CD4-positive, alpha-beta T cell (primary cell): ENCODE measurements around the gene FN3K. TPM values are rescaled to one million over a fixed set of nuclear protein-coding genes. Genes with fewer than 3 reads are reported as not detected.

ENCODE experiments used
- ATAC-seq: fragments of 200-7000 bp; cut with Tn5 transposase; one replicate; pipeline ENCODE4 v1.10.0; 2022; ENCODE audit warnings: mild to moderate bottlenecking; ENCODE audit not compliant: poor library complexity
- CTCF ChIA-PET: fragments of 350-600 bp; sonication (Branson Sonifier 250); formaldehyde crosslinking; loops from one replicate; lab custom pipeline; 2021; ENCODE audit warnings: antibody characterized with exemption, inconsistent platforms; lab: Charles Lee
- POLR2A ChIA-PET: fragments of 350-600 bp; sonication (Branson Sonifier 250); formaldehyde crosslinking; loops from one replicate; lab custom pipeline; 2021; ENCODE audit warnings: antibody characterized with exemption, inconsistent platforms; lab: Charles Lee
- DNase-seq, 14 experiments: peaks; one replicate each; pipeline ENCODE4 v3.0.0-alpha.2; 2013 to 2020; ENCODE audit warnings: mixed read lengths in 2 of 14
- H3K27ac ChIP-seq, 2 donors: one replicate each; pipeline versions ENCODE4 v1.5.1 to v1.7.0; 2013; ENCODE audit warnings: low read length in 2 of 2, low read depth in 1 of 2, mild to moderate bottlenecking in 1 of 2
- H3K27me3 ChIP-seq, 2 experiments: 1 replicate in 1 of 2; 2 replicates in 1 of 2; pipeline versions ENCODE4 v1.6.1 to v1.7.0; 2013; ENCODE audit warnings: low read length in 2 of 2, control low read depth in 1 of 2, mild to moderate bottlenecking in 1 of 2, moderate library complexity in 1 of 2; ENCODE audit not compliant: insufficient read depth in 2 of 2, control insufficient read depth in 1 of 2
- H3K36me3 ChIP-seq: one replicate; pipeline ENCODE4 v1.6.1; 2013; ENCODE audit warnings: low read length, control low read depth; ENCODE audit not compliant: insufficient read depth
- H3K4me1 ChIP-seq: one replicate; pipeline ENCODE4 v1.6.1; 2013; ENCODE audit warnings: low read length, control low read depth; ENCODE audit not compliant: insufficient read depth
- H3K4me3 ChIP-seq: one replicate; pipeline ENCODE4 v1.5.1; 2013; ENCODE audit warnings: mild to moderate bottlenecking, low read length, moderate library complexity
- H3K9me3 ChIP-seq, 2 experiments: 1 replicate in 1 of 2; 2 replicates in 1 of 2; pipeline versions ENCODE4 v1.6.1 to v1.7.0; 2013; ENCODE audit warnings: low read length in 2 of 2, mild to moderate bottlenecking in 2 of 2, control low read depth in 1 of 2, moderate library complexity in 1 of 2; ENCODE audit not compliant: control insufficient read depth in 1 of 2, insufficient read depth in 1 of 2
- H3K27ac Mint-ChIP-seq: one replicate; pipeline ENCODE4 v1.8.0; 2020; ENCODE audit warnings: mixed read lengths
- H3K27me3 Mint-ChIP-seq: one replicate; pipeline ENCODE4 v1.8.0; 2021; ENCODE audit warnings: mixed read lengths
- H3K36me3 Mint-ChIP-seq: one replicate; pipeline ENCODE4 v1.8.0; 2021; ENCODE audit warnings: low read depth, mixed read lengths
- H3K4me1 Mint-ChIP-seq: one replicate; pipeline ENCODE4 v1.8.0; 2021; ENCODE audit warnings: low read depth, mixed read lengths
- H3K4me3 Mint-ChIP-seq: one replicate; pipeline ENCODE4 v1.8.0; 2020; ENCODE audit warnings: mild to moderate bottlenecking, mixed read lengths
- H3K9me3 Mint-ChIP-seq: one replicate; pipeline ENCODE4 v1.8.0; 2020; ENCODE audit warnings: mixed read lengths
- CTCF ChIP-seq: fragments of 200-600 bp; IDR thresholded peaks from one replicate; pipeline ENCODE4 v1.8.0; 2022; ENCODE audit warnings: antibody characterized with exemption, mild to moderate bottlenecking
- intact Hi-C, 2 experiments: fragments of 100-400 bp; cut with DNase I in 1 of 2; cut with micrococcal nuclease in 1 of 2; formaldehyde crosslinking; loops; one replicate each; pipeline versions ENCODE4 v1.15.1 to v1.9.0; 2023 to 2025; cut with DNase I, micrococcal nuclease
- total RNA-seq, 174 experiments: library from RNA in 2 of 174; stranded (reverse) in 2 of 174; gene quantifications; one replicate each; pipeline ENCODE4 v1.2.3 and lab custom pipeline; 2021 to 2026

Gene FN3K
- total RNA-seq, 2 experiments from 2014 or later, result 4.2 to 4.9 TPM

GRCh38 chr17:82726427-82726826, 9.0 kb upstream of the FN3K start:
- Mint-ChIP-seq H3K27ac (no peak overlapping the region), H3K36me3 (peaks cover 43% of the 10 kb centered on the region), H3K27me3 (no peaks in the 10 kb centered on the region), H3K4me1 (no peaks in the 10 kb centered on the region), H3K9me3 (no peaks in the 10 kb centered on the region), H3K4me3 (no peak overlapping the region)
- no peak for ATAC-seq
- POLR2A ChIA-PET, result no interaction called here
- Histone ChIP-seq H3K4me3 (no peak overlapping the region), H3K4me1 (no peaks in the 10 kb centered on the region), H3K36me3 (peaks cover 31% of the 10 kb centered on the region), H3K27ac (no peak overlapping the region), H3K9me3 (no peaks in the 10 kb centered on the region), H3K27me3 (no peaks in the 10 kb centered on the region)
- intact Hi-C loops, result no loop called here
- CTCF ChIA-PET, result no interaction called here
- TF ChIP-seq CTCF, result no peak
- no peak for DNase-seq

- H3K27me3 ChIP-seq, result no peaks in the 10 kb centered on the region
- Mint-ChIP-seq H3K9me3 (no peaks in the 10 kb centered on the region), H3K4me1 (no peaks in the 10 kb centered on the region), H3K27me3 (no peaks in the 10 kb centered on the region), H3K36me3 (peaks cover 34% of the 10 kb centered on the region), H3K27ac (no peak overlapping the region), H3K4me3 (no peak overlapping the region)
- intact Hi-C loops, result no loop called here
- no peak for ATAC-seq
- H3K4me1 ChIP-seq, result no peaks in the 10 kb centered on the region
- H3K36me3 ChIP-seq, result peaks cover 24% of the 10 kb centered on the region
- peaks cover 0 to 13% of the 10 kb centered on the region in 2 experiments for H3K9me3 ChIP-seq
- POLR2A ChIA-PET, result no interaction called here
- no peak for DNase-seq
- no peak overlapping the region for H3K4me3 ChIP-seq
- CTCF ChIA-PET, result no interaction called here
- no peak overlapping the region for H3K27ac ChIP-seq
- no peak for TF ChIP-seq CTCF
Observed at GRCh38 chr17:82729479-82730260, 5.7 kb upstream of the FN3K start.

- CTCF ChIA-PET, result no interaction called here
Observed at GRCh38 chr17:82732118-82732743, 3.2 kb upstream of the FN3K start.

More at GRCh38 chr17:82732118-82732743, 3.2 kb upstream of the FN3K start:
- Mint-ChIP-seq H3K9me3 (no peaks in the 10 kb centered on the region), H3K4me3 (peak overlapping the region; percentile 51), H3K27me3 (no peaks in the 10 kb centered on the region), H3K27ac (no peak overlapping the region), H3K4me1 (no peaks in the 10 kb centered on the region), H3K36me3 (peaks cover 19% of the 10 kb centered on the region)
- Histone ChIP-seq H3K9me3 (peaks cover 0 to 13% of the 10 kb centered on the region in 2 experiments), H3K36me3 (peaks cover 11% of the 10 kb centered on the region), H3K27ac (no peak overlapping the region), H3K4me3 (no peak overlapping the region), H3K4me1 (peaks cover 9% of the 10 kb centered on the region), H3K27me3 (peaks cover 0 to 6% of the 10 kb centered on the region in 2 experiments)
- POLR2A ChIA-PET, result no interaction called here
- no peak for DNase-seq
- no peak for ATAC-seq
- intact Hi-C loops, result no loop called here
- no peak for TF ChIP-seq CTCF
